Neural crest cell (in vitro differentiated cells): ENCODE results near the gene CANT1. TPM values are rescaled to one million over a fixed set of nuclear protein-coding genes. Genes with fewer than 3 reads are reported as not detected.

ENCODE experiments used
- DNase-seq: peaks from one replicate; pipeline ENCODE4 v3.0.0; 2021; ENCODE audit warnings: low read depth, mixed read lengths, low spot score
- H3K27ac Mint-ChIP-seq: one replicate; pipeline ENCODE4 v1.8.0; 2021; ENCODE audit warnings: mild to moderate bottlenecking, mixed read lengths; ENCODE audit not compliant: unreplicated experiment
- H3K27me3 Mint-ChIP-seq: 2 replicates; pipeline ENCODE4 v1.8.0; 2021; ENCODE audit warnings: low read depth, mild to moderate bottlenecking, mixed read lengths
- H3K36me3 Mint-ChIP-seq: 2 replicates; pipeline ENCODE4 v1.8.0; 2021; ENCODE audit warnings: low read depth, mild to moderate bottlenecking, mixed read lengths
- H3K4me1 Mint-ChIP-seq: 2 replicates; pipeline ENCODE4 v1.8.0; 2021; ENCODE audit warnings: mixed read lengths
- H3K4me3 Mint-ChIP-seq: one replicate; pipeline ENCODE4 v1.8.0; 2021; ENCODE audit warnings: mild to moderate bottlenecking, mixed read lengths
- H3K9me3 Mint-ChIP-seq: 2 replicates; pipeline ENCODE4 v1.8.0; 2021; ENCODE audit warnings: mixed read lengths
- total RNA-seq: library from RNA; stranded (reverse); gene quantifications from 2 replicates; pipeline ENCODE4 v1.2.1, GENCODE V29; 2021
- TF ChIP-seq, protein P1 (sequence below): fragments of 200-600 bp; sonication (generic); conservative IDR thresholded peaks from 2 replicates; pipeline ENCODE4 v1.5.0; 2021; ENCODE audit warnings: antibody characterized with exemption, mild to moderate bottlenecking

The CANT1 gene
- total RNA-seq, 1 donor from 2014 or later: 63.8 TPM

DNA sequence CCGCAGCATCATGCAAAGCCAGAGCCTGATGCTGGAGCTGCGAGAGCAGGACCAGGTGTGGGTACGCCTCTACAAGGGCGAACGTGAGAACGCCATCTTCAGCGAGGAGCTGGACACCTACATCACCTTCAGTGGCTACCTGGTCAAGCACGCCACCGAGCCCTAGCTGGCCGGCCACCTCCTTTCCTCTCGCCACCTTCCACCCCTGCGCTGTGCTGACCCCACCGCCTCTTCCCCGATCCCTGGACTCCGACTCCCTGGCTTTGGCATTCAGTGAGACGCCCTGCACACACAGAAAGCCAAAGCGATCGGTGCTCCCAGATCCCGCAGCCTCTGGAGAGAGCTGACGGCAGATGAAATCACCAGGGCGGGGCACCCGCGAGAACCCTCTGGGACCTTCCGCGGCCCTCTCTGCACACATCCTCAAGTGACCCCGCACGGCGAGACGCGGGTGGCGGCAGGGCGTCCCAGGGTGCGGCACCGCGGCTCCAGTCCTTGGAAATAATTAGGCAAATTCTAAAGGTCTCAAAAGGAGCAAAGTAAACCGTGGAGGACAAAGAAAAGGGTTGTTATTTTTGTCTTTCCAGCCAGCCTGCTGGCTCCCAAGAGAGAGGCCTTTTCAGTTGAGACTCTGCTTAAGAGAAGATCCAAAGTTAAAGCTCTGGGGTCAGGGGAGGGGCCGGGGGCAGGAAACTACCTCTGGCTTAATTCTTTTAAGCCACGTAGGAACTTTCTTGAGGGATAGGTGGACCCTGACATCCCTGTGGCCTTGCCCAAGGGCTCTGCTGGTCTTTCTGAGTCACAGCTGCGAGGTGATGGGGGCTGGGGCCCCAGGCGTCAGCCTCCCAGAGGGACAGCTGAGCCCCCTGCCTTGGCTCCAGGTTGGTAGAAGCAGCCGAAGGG lies 38.6 kb upstream of the CANT1 start:
- H3K27ac Mint-ChIP-seq: no peak overlapping the region
- TF ChIP-seq, protein P1, sequence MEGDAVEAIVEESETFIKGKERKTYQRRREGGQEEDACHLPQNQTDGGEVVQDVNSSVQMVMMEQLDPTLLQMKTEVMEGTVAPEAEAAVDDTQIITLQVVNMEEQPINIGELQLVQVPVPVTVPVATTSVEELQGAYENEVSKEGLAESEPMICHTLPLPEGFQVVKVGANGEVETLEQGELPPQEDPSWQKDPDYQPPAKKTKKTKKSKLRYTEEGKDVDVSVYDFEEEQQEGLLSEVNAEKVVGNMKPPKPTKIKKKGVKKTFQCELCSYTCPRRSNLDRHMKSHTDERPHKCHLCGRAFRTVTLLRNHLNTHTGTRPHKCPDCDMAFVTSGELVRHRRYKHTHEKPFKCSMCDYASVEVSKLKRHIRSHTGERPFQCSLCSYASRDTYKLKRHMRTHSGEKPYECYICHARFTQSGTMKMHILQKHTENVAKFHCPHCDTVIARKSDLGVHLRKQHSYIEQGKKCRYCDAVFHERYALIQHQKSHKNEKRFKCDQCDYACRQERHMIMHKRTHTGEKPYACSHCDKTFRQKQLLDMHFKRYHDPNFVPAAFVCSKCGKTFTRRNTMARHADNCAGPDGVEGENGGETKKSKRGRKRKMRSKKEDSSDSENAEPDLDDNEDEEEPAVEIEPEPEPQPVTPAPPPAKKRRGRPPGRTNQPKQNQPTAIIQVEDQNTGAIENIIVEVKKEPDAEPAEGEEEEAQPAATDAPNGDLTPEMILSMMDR: no peak
- H3K4me3 Mint-ChIP-seq: no peak overlapping the region
- H3K27me3 Mint-ChIP-seq: peaks cover 24% of the 10 kb centered on the region
- no peak for DNase-seq
- H3K9me3 Mint-ChIP-seq: peaks cover 1% of the 10 kb centered on the region
- no peaks in the 10 kb centered on the region for H3K36me3 Mint-ChIP-seq
- peaks cover 5% of the 10 kb centered on the region for H3K4me1 Mint-ChIP-seq

DNA sequence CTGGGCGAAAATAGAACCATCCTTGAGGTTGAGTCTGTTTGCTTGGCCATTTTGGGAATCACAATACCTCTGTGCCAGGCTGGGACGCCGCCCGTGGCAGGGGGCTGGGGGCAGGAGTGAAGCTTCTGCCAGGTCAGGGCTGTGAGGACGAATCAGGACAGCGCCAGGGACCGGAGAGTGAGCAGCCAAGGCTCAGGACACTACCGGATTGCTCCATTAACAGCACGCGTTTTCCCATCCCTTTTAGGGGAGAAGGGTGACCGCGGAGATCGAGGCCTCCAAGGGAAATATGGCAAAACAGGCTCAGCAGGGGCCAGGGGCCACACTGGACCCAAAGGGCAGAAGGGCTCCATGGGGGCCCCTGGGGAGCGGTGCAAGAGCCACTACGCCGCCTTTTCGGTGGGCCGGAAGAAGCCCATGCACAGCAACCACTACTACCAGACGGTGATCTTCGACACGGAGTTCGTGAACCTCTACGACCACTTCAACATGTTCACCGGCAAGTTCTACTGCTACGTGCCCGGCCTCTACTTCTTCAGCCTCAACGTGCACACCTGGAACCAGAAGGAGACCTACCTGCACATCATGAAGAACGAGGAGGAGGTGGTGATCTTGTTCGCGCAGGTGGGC lies 37.8 kb upstream of the CANT1 start:
- DNase-seq: no peak
- TF ChIP-seq, protein P1: no peak
- Mint-ChIP-seq H3K36me3 (no peaks in the 10 kb centered on the region), H3K27ac (no peak overlapping the region), H3K4me1 (peaks cover 5% of the 10 kb centered on the region), H3K27me3 (peaks cover 27% of the 10 kb centered on the region), H3K4me3 (no peak overlapping the region), H3K9me3 (peaks cover 4% of the 10 kb centered on the region)

DNA sequence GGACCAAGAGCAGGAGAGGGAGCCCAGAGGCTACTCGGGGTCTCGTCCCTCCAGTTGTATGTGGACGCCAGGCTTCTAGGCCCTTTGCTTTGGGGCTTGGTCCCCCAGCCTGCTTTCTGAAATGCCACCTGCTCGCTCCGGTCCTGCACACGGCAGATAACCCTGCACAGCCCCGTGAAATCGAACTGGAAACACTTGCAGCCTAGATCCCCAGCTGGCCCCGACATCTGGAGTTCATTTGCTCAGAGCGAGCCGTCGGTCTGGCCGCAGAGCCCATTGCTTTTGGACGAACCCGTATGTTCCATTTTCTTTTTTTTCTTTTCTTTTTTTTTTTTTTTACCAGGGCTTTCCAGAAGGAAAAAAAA lies 37.3 kb upstream of the CANT1 start:
- H3K4me1 Mint-ChIP-seq: peaks cover 5% of the 10 kb centered on the region
- TF ChIP-seq, protein P1: no peak
- H3K4me3 Mint-ChIP-seq: no peak overlapping the region
- peaks cover 4% of the 10 kb centered on the region for H3K9me3 Mint-ChIP-seq
- no peak overlapping the region for H3K27ac Mint-ChIP-seq
- DNase-seq: no peak
- no peaks in the 10 kb centered on the region for H3K36me3 Mint-ChIP-seq
- peaks cover 27% of the 10 kb centered on the region for H3K27me3 Mint-ChIP-seq

DNA sequence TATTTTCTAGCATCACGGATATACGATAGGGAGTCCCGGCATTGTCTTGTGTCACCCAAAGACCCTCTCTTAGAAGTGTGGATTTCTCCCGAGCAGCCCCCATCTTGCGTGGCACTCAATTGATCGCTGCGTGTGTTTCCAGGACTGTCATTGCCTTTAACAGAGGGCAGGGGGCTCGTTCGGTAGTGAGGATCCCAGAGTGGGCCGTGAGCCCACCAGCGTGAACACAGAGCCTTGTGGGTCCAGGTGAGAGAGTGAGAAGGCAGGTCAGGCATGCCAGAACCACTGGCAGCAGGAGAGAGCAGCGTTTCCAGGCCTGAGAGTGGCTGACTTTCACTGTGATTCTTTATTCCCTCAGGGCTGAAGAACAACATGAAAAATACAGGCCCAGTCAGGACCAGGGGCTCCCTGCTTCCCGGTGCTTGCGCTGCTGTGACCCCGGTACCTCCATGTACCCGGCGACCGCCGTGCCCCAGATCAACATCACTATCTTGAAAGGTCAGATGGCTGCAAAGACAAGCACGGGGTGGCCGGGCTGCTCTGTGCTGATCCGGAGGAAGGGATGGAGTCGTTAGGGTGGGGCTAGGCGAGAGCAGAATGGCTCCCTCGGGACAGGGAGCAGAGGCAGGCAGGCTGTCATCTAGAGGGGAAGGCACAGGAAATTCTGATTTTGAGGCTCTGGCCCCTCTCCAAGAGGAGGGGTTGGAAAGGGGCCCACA lies 36.8 kb upstream of the CANT1 start:
- DNase-seq: no peak
- peaks cover 27% of the 10 kb centered on the region for H3K27me3 Mint-ChIP-seq
- H3K4me3 Mint-ChIP-seq: no peak overlapping the region

DNA sequence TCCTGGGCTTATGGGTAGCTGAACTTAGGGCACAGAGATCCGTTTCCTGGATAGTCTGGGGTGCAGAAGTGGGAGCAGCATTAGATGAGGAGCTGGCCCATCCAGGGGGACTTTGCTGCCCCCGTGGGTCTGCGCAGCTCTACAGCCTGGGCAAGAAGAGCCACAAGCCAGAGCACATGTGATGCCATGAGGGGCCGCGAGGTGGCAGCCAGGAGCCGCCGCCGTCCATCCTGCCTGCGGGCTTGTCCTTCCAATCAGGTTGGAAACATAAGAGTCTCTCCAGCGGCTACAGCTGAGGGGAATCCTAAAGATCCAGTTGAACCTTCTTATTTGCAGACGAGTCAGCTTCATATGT lies 36.3 kb upstream of the CANT1 start:
- TF ChIP-seq, protein P1: peak; percentile 84
- peaks cover 24% of the 10 kb centered on the region for H3K27me3 Mint-ChIP-seq
- H3K4me1 Mint-ChIP-seq: peaks cover 5% of the 10 kb centered on the region
- H3K9me3 Mint-ChIP-seq: peaks cover 4% of the 10 kb centered on the region
- no peak overlapping the region for H3K4me3 Mint-ChIP-seq
- no peak overlapping the region for H3K27ac Mint-ChIP-seq
- no peaks in the 10 kb centered on the region for H3K36me3 Mint-ChIP-seq
- peak; percentile 77 for DNase-seq

More for the DNA sequence above, 36.8 kb upstream of the CANT1 start:
- Mint-ChIP-seq H3K27ac (no peak overlapping the region), H3K9me3 (peaks cover 4% of the 10 kb centered on the region), H3K4me1 (peaks cover 5% of the 10 kb centered on the region), H3K36me3 (no peaks in the 10 kb centered on the region)
- TF ChIP-seq, protein P1: no peak
